NOMO-1 treated with DMSO at 0.1 percent for 48 hours (cell line): ENCODE results near the gene MED13L.
A peak's percentile ranks its signal among the peaks of the same experiment; 100 is the strongest.

Experiments
- DNase-seq: peaks from one replicate; lab custom pipeline; 2025; ENCODE audit not compliant: unreplicated experiment; lab: John Stamatoyannopoulos, UW

The MED13L gene

DNA sequence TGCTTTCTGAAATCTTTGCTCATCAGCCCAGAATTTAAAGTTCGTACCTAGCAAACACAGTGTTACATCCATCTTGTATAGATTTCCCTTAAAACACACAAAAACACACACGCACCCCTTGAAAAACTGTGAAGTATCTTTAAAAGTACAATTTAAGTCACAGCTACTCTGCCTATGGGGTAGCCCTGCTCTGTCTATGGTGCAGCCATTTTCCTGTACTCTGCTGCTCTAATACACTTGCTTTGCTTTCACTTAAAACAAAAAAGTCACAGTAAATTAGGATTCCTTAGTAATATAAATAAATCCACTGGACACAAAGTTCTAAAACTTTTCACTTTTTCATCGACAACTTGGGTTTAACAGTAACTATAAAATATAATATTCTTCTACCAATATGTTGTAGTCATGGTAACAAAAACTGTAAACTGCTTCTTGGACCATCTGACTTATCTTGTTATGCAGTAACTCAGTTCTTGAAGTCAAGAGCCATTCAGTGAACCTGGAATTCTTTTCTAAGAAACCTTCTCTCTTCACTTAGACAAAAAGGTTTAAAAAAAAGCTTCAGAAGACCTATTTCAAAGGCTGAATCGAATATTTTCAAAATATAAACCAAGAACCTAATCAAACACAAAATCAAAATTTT, 63.5 kb downstream of the MED13L start:
- DNase-seq: no peak

DNA sequence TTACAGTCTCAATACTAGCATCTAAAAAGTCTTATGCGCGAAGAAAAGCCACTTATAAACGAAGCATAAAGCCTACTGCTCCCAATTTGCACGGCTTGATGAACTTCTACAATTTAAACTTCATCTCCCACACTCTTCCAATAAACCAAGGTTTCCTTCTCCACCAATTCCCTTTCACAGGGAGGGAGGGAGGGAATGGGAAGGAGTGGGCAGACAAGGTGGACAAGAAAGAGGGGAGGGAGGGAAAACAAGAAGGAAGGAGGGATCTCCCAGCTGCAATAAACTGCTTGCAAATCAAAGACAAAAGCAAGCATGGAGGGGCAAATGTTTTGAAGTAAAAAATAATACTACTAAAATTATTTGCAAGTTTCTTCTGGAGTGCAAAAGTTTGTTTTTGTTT, 64.5 kb downstream of the MED13L start:
- no peak for DNase-seq

DNA sequence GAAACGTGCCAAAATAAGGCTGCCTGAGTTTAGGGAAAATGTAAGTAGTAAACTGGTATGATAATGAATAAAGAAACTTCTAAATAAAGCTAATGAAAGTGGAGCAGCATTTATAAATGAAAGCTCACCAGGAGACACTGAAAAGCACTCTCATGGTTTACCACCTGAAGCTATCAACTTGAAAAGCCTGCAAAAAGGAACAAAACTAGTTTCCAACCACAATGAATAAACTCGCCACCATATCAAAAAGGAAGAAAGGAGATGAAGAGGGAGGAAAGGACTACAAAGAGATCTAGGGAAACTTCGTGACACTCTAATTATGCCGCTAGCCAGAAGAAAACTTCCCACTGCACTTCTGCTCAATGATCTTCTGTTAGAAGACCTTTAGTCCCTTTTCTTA, 66.7 kb downstream of the MED13L start:
- DNase-seq: no peak

DNA sequence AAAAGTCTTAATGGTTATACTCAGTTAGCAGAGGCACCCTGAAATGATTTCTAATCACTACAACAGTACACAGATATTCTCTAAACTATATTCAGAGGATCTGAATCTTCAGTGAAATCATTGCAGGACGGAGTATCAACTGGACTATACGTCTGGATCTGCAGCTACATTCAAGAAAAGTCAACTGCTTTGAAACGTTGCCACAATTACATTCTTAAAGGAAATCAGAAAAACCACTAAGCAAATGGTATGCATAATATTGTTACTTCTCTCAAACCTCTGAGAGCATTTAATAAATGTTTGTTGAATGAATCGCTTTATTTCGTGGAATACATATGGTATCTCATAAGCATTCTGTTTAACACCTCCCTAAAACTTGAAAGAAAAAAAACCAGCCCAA, 67.4 kb downstream of the MED13L start:
- DNase-seq: no peak

- no peak for DNase-seq
Measured at GRCh38 chr12:116209503-116209902, 68.0 kb downstream of the MED13L start.

DNA sequence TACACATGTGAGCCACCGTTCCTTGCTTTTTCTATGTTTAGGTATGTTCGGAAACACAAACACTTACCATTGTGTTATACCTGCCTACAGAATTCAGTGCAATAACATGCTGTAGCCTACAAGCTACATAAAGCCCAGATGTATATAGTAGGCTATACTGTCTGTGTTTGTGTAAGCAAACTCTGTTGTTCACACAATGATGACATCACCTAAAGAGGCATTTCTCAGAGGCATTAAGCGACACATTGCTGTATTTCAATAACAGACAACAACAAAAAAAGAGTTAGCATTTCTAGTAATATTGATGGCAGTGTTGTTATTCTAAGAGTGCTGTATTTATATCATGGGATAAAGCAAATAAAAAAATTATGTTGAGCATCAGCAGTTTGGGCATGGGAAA, 70.2 kb downstream of the MED13L start:
- DNase-seq: no peak

DNA sequence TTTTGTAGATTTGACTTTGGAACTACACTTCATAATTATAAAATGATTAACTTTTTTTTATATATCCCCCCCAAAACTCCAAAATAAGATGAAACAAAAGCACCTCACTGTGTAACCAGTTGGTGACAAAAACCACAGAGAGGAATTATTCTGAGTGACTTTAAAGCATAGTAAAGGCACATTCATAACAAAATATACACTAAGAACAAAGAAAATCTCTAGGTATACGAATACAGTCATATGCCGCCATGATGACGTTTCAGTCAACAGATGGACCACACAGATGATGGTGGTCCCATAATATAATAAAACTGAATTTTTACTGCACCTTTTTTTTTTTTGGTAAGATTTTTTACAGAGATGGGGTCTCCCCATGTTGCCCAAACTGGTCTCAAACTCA, 70.7 kb downstream of the MED13L start:
- no peak for DNase-seq

DNA sequence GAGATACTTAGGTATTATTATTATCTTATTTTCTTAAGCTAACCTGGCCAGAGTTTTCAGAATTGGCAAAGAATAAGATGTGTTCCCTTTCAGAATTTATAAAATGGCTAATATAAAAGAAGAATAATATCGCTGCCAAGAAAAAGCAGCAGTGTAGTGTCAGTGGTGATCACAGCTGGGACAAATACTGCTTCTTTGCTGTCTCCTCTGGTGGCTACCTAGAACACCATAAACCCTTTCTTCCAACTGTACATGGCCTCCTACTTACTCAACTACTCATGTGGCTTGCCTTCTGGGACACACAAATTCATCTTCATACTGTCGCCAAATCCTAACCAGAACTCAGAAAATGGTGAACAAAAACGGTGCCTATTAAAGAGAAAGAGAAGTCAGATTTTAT, 72.7 kb downstream of the MED13L start:
- DNase-seq: no peak

DNA sequence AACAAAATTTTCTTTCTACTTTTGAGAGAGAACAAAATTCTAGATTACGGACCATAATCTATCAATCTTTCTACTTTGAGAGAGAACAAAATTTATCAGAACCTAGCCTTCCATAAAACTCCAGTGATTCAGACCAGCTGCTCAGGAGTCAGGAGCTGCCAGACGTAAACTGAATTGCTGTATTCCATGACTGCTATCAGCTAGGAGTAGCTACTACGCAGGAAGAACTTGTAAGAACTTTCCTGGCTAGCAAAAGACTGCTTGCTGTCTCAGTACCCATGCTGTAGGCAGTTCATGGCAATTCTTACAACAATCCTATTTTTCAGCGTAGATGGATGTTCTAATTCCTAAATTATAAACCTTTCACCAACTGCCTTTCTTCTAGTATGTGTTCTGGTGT, 73.3 kb downstream of the MED13L start:
- DNase-seq: no peak

GRCh38 chr12:116202940-116203339, 74.6 kb downstream of the MED13L start:
- DNase-seq: no peak

DNA sequence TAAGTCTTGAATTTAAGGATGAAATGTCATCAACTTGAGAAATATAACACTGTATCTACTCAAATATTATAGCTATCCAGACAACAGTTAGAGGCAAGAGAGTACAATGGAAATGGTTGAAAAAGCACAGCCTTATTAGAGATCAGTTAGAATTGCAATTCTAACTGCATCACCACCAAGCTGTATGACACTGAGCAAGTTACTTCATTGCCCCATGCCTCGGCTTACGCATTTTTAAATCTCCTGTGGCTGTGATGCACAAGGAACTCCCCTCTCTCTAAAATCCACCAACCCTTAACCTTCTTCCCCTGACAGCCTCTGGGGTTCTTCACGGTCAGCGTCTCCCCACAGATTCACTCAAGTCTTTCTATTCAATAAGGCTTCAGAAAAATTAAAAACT, 75.1 kb downstream of the MED13L start:
- DNase-seq: no peak

- no peak for DNase-seq
Measured at GRCh38 chr12:116201908-116202307, 75.6 kb downstream of the MED13L start.

- DNase-seq: no peak
Measured at GRCh38 chr12:116201359-116201758, 76.1 kb downstream of the MED13L start.

- no peak for DNase-seq
Measured at GRCh38 chr12:116200812-116201211, 76.7 kb downstream of the MED13L start.

- no peak for DNase-seq
Measured at GRCh38 chr12:116199160-116199706, 78.3 kb downstream of the MED13L start.

DNA sequence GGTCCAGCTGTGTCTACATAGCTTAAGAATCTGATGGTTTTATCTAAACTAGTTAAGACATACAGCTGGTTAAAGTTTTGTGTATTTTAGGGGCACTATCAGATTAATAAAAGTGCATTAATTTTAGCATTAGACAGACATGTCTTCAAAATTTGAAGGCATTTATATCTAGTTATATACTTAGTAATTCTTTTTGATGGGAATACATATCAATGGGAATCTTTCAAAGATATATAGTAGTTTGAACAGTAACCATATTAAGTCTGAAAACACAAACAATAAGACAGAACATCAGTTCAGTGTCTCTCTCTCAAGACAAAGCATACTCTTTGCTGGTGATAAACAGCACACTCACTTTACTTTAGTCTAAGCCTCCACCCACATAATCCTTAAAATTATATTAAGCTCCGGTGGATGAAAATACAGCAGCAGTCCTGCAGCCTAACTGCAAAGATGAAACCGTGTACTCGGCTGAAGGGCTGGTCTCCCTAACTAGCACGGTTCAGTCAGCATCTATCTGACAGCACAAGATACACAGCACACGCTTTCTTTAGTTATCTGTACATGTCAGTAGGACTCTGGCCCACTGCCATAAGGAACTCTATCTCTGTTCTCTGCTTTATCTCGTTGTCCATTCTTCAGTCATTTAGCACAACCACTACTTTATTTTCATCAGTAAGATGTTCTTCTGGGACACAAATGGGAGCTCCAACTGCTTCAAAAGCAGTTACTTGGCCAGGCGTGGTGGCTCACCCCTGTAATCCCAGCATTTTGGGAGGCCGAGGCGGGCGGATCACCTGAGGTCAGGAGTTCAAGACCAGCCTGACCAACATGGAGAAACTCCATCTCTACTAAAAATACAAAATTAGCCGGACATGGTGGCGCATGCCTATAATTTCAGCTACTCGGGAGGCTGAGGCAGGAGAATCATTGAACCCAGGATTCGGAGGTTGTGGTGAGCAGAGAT, 80.5 kb downstream of the MED13L start:
- DNase-seq: no peak

- DNase-seq: no peak
Measured at GRCh38 chr12:116196226-116196625, 81.3 kb downstream of the MED13L start.

DNA sequence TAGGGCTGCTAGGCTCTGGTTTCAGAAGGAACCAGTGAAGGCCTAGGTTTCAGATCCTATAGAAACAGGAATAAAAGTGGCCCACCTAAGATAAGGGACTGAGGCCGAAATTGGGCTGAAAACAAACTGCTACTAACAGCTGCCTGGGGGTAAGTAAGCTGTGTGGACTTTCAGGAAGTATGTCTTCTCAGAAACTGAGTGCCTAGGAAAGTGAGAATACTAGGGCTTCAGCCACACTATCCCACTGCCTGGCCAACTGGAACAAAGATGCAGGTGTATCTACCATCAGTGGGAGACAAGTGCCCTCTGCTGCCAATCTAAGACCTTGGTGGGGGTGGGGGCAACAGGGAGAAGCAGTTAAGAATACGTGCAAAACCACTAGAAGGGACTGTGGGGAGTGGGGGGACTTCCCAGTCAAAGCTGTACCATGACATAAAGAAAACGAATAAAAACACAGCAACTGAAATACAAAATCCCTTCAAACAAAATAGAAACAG, 82.5 kb downstream of the MED13L start:
- DNase-seq: peak; percentile 29

DNA sequence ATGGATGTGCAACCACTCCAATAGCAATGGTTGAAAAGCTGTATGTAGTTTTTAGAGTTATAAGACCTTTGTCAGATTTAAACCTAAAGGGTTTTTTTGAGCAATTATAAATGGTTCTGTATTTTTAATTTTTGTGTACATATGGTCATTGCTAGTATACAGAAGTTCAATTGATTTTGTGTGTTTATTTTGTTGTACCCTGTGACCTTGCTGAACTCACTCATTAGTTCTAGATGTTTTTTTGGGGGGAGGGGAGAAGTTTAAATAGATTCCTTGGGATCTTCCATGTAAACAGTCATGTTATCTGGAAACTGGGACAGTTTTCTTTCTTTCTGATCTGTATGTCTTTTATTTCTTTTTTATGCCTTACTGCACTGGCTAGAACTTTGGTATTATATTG, 87.8 kb downstream of the MED13L start:
- no peak for DNase-seq

DNA sequence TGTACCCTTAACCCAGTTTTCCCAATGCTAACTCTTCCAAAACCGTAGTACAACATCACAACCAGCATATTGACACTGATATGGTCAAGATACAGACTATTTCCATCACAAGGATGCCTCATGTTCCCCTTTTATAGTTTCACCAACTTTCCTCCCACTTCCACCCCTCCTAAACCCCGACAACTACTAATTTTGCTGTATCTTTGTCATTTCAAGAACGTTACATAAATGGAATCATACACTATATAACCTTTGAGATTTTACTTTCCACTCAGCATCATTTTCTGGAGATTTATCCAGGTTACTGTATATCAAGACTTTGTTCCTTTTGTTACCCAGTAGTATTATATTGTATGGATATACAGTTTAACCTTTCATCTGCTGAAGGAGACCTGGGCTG, 88.9 kb downstream of the MED13L start:
- peak; percentile 21 for DNase-seq

DNA sequence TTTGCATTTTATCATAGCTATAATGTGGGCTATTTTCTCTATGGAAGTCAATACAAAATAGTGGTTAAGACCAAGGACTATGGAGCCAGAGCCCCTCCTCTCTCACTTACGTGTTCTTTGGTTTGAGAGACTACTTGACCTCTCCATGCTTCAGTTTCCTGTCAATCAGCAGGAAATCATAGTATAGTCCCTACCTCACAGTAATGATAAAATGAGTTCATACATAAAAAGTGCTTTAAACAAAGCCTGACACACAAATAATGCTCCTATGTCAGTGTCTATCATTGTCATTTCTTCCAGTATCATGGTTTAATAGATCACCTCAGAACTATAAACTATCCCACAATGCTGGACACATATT, 90.4 kb downstream of the MED13L start:
- DNase-seq: no peak
